Erythroblast (primary cell): ENCODE data around the gene VSIR.

Source experiments
- DNase-seq, 2 experiments: peaks; one replicate each; lab custom pipeline; 2025; lab: John Stamatoyannopoulos, UW
- GATA1 ChIP-seq: IDR thresholded peaks from 2 replicates; pipeline ENCODE4 v1.6.1; 2011; ENCODE audit warnings: low read depth, mild to moderate bottlenecking, control low read depth, low read length, moderate library complexity
- POLR2A ChIP-seq: IDR thresholded peaks from 2 replicates; pipeline ENCODE4 v1.6.1; 2011; ENCODE audit warnings: mild to moderate bottlenecking, low read length

The VSIR gene

DNA sequence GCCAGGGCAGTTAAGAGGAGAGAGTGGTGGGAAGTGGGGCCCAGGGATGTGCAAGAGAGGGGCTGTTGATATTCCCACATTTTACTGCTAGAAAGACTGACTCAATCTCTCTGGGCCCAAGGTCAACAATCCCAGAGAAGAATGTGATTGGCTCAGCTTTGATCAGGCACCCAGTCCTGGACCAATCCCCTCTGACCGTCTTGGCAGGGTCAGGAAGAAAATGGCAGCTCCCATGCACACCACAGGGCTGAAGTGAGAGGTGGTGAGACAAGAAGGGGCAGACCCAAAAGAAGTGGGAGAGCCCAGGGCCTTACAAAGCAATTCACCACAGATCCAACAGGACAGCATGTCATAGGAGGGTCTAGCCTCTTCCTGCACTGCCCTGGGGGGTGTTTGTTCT lies 50.5 kb downstream of the VSIR start:
- TF ChIP-seq GATA1 (no peak), POLR2A (no peak)
- no peak for DNase-seq

- DNase-seq, result no peak
- TF ChIP-seq POLR2A (no peak), GATA1 (no peak)
Measured at GRCh38 chr10:71721313-71721712, 52.0 kb downstream of the VSIR start.

GRCh38 chr10:71720288-71720687 lies 53.0 kb downstream of the VSIR start:
- DNase-seq, result no peak
- TF ChIP-seq POLR2A (no peak), GATA1 (no peak)

- TF ChIP-seq GATA1 (no peak), POLR2A (no peak)
- no peak for DNase-seq
Measured at GRCh38 chr10:71719464-71720201, 53.7 kb downstream of the VSIR start, which contains the start of gene C10orf105. Gene C10orf105 (minus strand): TSS chr10:71719778. CDS start chr10:71716337, 3,441 bp downstream.

DNA sequence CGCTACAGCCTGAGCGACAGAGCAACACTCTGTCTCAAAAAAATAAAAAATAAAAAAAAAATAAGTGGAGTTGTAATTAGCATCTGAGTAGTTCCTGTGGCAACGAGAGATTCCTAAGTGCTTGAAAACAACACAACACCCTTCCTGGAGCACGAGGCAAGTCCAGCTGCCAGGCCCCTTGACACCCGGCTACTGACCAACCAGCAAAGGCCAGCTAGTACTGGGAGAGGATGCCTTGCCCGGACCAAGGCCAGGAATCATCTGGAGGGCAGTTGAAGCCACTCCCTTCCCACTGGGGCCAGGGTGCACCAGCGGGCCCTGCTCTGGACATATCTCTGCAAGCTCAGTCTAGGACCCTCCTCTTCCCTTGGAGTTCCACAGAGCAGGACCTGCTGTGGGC lies 54.3 kb downstream of the VSIR start:
- no peak for DNase-seq
- no peak for TF ChIP-seq POLR2A
- no peak for TF ChIP-seq GATA1

- no peak for TF ChIP-seq GATA1
- no peak for TF ChIP-seq POLR2A
- DNase-seq, result no peak
Measured at GRCh38 chr10:71718165-71718698, 55.1 kb downstream of the VSIR start.

GRCh38 chr10:71717551-71717951 lies 55.8 kb downstream of the VSIR start:
- DNase-seq, result no peak
- no peak for TF ChIP-seq GATA1
- TF ChIP-seq POLR2A, result no peak

DNA sequence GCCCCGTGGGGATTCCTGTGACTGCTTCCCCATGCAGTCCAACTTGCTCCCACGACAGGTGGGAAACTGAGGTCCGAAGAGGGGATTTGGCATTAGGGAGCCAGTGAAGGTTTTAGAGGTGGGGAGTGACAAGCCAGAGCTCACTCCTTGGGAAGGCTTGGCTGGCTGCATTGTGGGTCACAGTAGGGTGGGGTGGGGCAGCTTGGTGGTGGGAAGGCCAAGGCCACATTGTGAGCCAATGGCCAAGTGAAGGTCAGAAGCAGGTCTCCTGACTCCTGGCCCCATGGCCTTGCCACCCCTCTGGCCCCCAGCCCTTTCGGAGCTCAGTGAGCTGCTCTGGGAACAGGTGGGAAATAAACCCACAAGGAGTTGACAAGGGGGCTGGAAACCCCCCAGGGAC lies 56.3 kb downstream of the VSIR start:
- DNase-seq, result no peak
- TF ChIP-seq POLR2A (no peak), GATA1 (no peak)

DNA sequence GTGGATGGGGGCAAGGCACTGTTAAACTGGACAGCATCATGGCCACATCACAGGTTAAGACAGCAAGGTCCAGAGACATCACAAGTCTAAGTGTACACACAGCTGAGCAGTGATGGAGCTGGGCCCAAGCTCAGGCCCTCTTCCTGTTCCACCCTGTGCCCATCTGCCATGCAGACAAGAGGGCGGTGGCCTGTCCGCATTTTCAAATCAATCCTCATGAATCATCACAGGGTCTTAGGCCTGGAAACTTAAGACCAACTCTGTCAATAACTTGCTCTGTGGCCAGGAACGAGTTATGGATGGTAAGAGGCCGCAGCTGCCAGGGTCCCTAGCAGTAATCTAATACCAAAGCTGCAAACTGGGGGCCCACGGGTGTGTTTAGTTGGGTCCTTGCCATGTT lies 56.9 kb downstream of the VSIR start:
- TF ChIP-seq GATA1 (no peak), POLR2A (no peak)
- no peak for DNase-seq

DNA sequence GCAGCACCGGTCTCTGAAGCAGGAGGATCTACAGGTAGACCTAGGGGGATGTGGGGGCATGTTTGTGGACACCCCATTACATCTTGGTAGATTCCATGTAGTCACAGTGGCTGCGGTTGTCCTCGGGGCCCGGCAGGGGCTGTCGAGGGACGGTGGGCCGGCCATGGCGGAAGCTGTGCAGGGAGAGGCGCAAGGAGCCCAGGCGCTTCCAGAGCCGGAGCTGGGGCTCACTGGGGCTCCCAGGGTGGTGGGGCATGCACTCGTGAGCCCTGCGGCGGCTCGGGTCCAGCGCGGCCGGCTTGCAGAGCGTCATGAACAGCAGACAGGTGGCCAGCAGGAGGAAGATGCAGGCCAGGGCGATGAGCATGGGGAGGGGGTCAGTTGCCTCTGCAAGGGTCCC lies 57.5 kb downstream of the VSIR start:
- no peak for DNase-seq
- no peak for TF ChIP-seq GATA1
- TF ChIP-seq POLR2A, result no peak

- no peak for DNase-seq
- TF ChIP-seq POLR2A (no peak), GATA1 (no peak)
Measured at GRCh38 chr10:71715026-71715425, 58.3 kb downstream of the VSIR start.

DNA sequence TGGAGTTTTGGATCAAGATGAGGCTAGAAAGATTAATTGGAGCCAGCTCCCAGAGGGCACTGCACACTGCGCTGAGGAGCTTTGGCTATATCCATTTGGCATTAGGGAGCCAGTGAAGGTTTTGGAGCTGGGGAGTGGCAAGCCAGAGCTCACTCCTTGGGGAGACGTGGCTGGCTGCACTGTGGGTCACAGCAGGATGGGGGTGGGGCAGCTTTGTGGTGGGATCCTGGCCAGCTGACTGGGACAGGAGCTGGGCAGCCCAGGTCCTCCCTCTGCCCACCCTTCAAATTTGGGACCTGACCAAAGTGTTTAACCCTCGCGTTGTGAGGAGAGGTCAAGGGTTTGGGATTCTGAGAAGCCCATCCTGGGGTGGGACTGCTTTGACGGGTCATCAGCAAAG lies 58.7 kb downstream of the VSIR start:
- no peak for TF ChIP-seq GATA1
- no peak for DNase-seq

DNA sequence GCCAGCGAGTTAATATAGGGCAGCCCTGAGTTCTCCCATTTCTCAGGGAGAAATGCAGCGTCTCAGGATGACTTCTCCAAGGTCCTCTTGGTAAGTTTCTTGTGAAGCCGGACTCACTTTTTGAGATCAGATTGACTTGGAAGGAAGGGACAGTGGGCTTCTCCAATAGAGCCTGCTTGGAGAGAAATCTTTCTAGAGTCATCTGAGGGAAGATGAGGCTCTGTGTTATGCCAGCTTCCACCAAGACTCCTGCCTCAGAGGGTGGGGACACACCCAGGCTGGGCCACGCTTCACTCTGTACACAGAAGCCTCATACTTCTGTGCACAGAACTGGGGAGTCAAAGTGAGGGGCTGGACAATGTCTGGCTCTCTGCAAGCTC lies 59.3 kb downstream of the VSIR start:
- no peak for TF ChIP-seq POLR2A
- no peak for TF ChIP-seq GATA1
- DNase-seq, result peak in 1 of 2 experiments; percentile 29

- peak in 1 of 2 experiments; percentile 57 for DNase-seq
- TF ChIP-seq GATA1 (no peak), POLR2A (no peak)
Measured at GRCh38 chr10:71713135-71714030, 59.9 kb downstream of the VSIR start.
